ENCODE data around the gene PLK5.

GRCh38 chr19:1567116-1567847 lies 43.4 kb downstream of the PLK5 start:
- TF ChIP-seq ZNF565 (CRISPR knock-in tag; conservative IDR thresholded peaks at IDR 0.05; ENCODE audit: low read depth) (no peak), CSDC2 (CRISPR knock-in tag; IDR thresholded peaks at IDR 0.05) (no peak), ZFP30 (CRISPR knock-in tag; IDR thresholded peaks at IDR 0.05) (no peak), PATZ1 (CRISPR knock-in tag; IDR thresholded peaks at IDR 0.05; ENCODE audit: borderline replicate concordance) (no peak), TSHZ2 (CRISPR knock-in tag; IDR thresholded peaks at IDR 0.05) (no peak)

Data from SK-N-SH treated with all-trans-retinoic acid at 6 μM for 48 hours (cell line).